PC-9 (cell line): Measurements from ENCODE around the gene GTF2A2. TPM values are rescaled to one million over a fixed set of nuclear protein-coding genes. Genes with fewer than 3 reads are reported as not detected.
A peak's percentile ranks its signal among the peaks of the same experiment; 100 is the strongest.

Source experiments
- Bru-seq: library from RNA; stranded (reverse); fragments of 400-500 nt; gene quantifications from one replicate; lab custom pipeline; 2021; lab: Mats Ljungman, UMichigan
- BruChase-seq, 2 experiments: library from RNA; stranded (reverse); fragments of 400-500 nt; gene quantifications; one replicate each; lab custom pipeline; 2021; lab: Mats Ljungman, UMichigan
- BruUV-seq: library from RNA; stranded (reverse); fragments of 400-500 nt; replicated peaks from 2 replicates; lab custom pipeline; 2021; lab: Mats Ljungman, UMichigan
- CTCF ChIA-PET: fragments of 300-600 bp; sonication (Branson Sonifier 250); formaldehyde crosslinking; loops from one replicate; lab custom pipeline; 2022; ENCODE audit warnings: antibody characterized with exemption; lab: Charles Lee
- POLR2A ChIA-PET: fragments of 300-600 bp; sonication (Branson Sonifier 250); formaldehyde crosslinking; loops from one replicate; lab custom pipeline; 2022; ENCODE audit warnings: antibody characterized with exemption; ENCODE audit not compliant: unreplicated experiment; lab: Charles Lee
- DNase-seq, 2 experiments: peaks; one replicate each; pipeline versions ENCODE4 v3.0.0 to v3.0.0-alpha.2; 2015 to 2022; ENCODE audit warnings: mixed read lengths in 1 of 2
- H2AFZ ChIP-seq: fragments of 200-600 bp; sonication (generic); 2 replicates; pipeline ENCODE4 v1.8.1; 2017; ENCODE audit warnings: antibody characterized with exemption
- H3F3A ChIP-seq: fragments of 200-600 bp; sonication (generic); 2 replicates; pipeline ENCODE4 v1.8.1; 2017; ENCODE audit warnings: antibody characterized with exemption, mild to moderate bottlenecking, low read depth; ENCODE audit not compliant: insufficient read depth
- H3K27ac ChIP-seq: fragments of 200-600 bp; sonication (generic); 2 replicates; pipeline ENCODE4 v1.6.1; 2016; ENCODE audit warnings: mixed run types
- H3K27me3 ChIP-seq: fragments of 200-600 bp; sonication (generic); 2 replicates; pipeline ENCODE4 v1.6.1; 2016; ENCODE audit warnings: low read depth, mixed run types; ENCODE audit not compliant: insufficient read depth
- H3K36me3 ChIP-seq: fragments of 200-600 bp; sonication (generic); 2 replicates; pipeline ENCODE4 v1.6.1; 2016; ENCODE audit warnings: low read depth, mixed run types
- H3K4me1 ChIP-seq: fragments of 200-600 bp; sonication (generic); replicated peaks from 2 replicates; pipeline ENCODE4 v1.6.1; 2016; ENCODE audit warnings: mixed run types; ENCODE audit not compliant: insufficient read depth
- H3K4me2 ChIP-seq: fragments of 200-600 bp; sonication (generic); 2 replicates; pipeline ENCODE4 v1.6.1; 2017; ENCODE audit warnings: mixed run types
- H3K4me3 ChIP-seq: fragments of 200-600 bp; sonication (generic); 2 replicates; pipeline ENCODE4 v1.6.1; 2016; ENCODE audit warnings: mixed run types
- H3K79me2 ChIP-seq: fragments of 200-600 bp; sonication (generic); 2 replicates; pipeline ENCODE4 v1.6.1; 2017; ENCODE audit warnings: low read depth, mixed run types
- H3K9me2 ChIP-seq: fragments of 200-600 bp; sonication (generic); 2 replicates; pipeline ENCODE4 v1.8.1; 2017; ENCODE audit warnings: mild to moderate bottlenecking; ENCODE audit not compliant: insufficient read depth
- H3K9me3 ChIP-seq: fragments of 200-600 bp; sonication (generic); 2 replicates; pipeline ENCODE4 v1.8.1; 2016; ENCODE audit warnings: low read depth; ENCODE audit not compliant: insufficient read depth
- H4K20me1 ChIP-seq: fragments of 200-600 bp; sonication (generic); 2 replicates; pipeline ENCODE4 v1.8.1; 2017; ENCODE audit not compliant: insufficient read depth
- EZH2 ChIP-seq: fragments of 200-600 bp; sonication (generic); IDR thresholded peaks from 2 replicates; pipeline ENCODE4 v1.8.0; 2017; ENCODE audit warnings: antibody characterized with exemption, low read depth
- intact Hi-C: fragments of 100-400 bp; cut with micrococcal nuclease; formaldehyde crosslinking; loops from one replicate; pipeline ENCODE4 v1.10.0; 2022; ENCODE audit not compliant: unreplicated experiment
- long read RNA-seq: library from polyadenylated mRNA; stranded (forward); transcript quantifications from one replicate; pipeline ENCODE4 v2.0.0, GENCODE V29; 2022
- total RNA-seq: library from RNA; stranded (reverse); gene quantifications from 2 replicates; pipeline ENCODE4 v1.2.3, GENCODE V29; 2021
- TF ChIP-seq, protein P1 (sequence below): fragments of 200-600 bp; sonication (generic); conservative IDR thresholded peaks from 2 replicates; pipeline ENCODE4 v1.6.1; 2017; ENCODE audit warnings: mixed run types, antibody characterized with exemption, mild to moderate bottlenecking, moderate library complexity

The GTF2A2 gene
- total RNA-seq (80.8 and 111 TPM in 2 replicates), Bru-seq, nascent RNA (percentile 88 among the genes with signal in this experiment), BruChase-seq, experiment 1, labeled RNA remaining after a 2-hour chase (percentile 83 among the genes with signal in this experiment), BruChase-seq, experiment 2, labeled RNA remaining after a 6-hour chase (percentile 93 among the genes with signal in this experiment)
- long read RNA-seq, transcript GTF2A2-201 (3 exons, 518 nt): minor isoform, 7 of 168 reads
- long read RNA-seq, transcript GTF2A2-202 (5 exons, 1,582 nt): major isoform, 153 of 168 reads
- long read RNA-seq, partial matches to known transcripts: 0 of 168 reads
- long read RNA-seq, other reads (novel, unspliced or antisense): 5 of 168 reads

GRCh38 chr15:59656897-59657634 lies at the start of gene GTF2A2:
GTF2A2 (minus strand) TSS chr15:59657515; CDS start chr15:59652277, 5,238 bp downstream.
- Histone ChIP-seq H3K27me3 (no peaks in the 10 kb centered on the region), H3K36me3 (peaks cover 6% of the 10 kb centered on the region), H4K20me1 (no peaks in the 10 kb centered on the region), H3F3A (peaks cover 15% of the 10 kb centered on the region; the same call in 1 of the 2 replicates), H2AFZ (peak within 1 kb of the TSS; percentile 78), H3K9me3 (no peaks in the 10 kb centered on the region), H3K4me3 (peak within 1 kb of the TSS; percentile 96), H3K4me1 (peaks cover 14% of the 10 kb centered on the region), H3K27ac (peak within 1 kb of the TSS; percentile 37), H3K79me2 (peaks cover 44% of the 10 kb centered on the region), H3K9me2 (no peaks in the 10 kb centered on the region), H3K4me2 (peak within 1 kb of the TSS; percentile 82)
- no peak for TF ChIP-seq EZH2
- TF ChIP-seq, protein P1, sequence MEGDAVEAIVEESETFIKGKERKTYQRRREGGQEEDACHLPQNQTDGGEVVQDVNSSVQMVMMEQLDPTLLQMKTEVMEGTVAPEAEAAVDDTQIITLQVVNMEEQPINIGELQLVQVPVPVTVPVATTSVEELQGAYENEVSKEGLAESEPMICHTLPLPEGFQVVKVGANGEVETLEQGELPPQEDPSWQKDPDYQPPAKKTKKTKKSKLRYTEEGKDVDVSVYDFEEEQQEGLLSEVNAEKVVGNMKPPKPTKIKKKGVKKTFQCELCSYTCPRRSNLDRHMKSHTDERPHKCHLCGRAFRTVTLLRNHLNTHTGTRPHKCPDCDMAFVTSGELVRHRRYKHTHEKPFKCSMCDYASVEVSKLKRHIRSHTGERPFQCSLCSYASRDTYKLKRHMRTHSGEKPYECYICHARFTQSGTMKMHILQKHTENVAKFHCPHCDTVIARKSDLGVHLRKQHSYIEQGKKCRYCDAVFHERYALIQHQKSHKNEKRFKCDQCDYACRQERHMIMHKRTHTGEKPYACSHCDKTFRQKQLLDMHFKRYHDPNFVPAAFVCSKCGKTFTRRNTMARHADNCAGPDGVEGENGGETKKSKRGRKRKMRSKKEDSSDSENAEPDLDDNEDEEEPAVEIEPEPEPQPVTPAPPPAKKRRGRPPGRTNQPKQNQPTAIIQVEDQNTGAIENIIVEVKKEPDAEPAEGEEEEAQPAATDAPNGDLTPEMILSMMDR: no peak
- DNase-seq: peak; percentile 84 to 93
- POLR2A ChIA-PET: interaction anchor here (0.6 to 0.7 kb wide), 3 partner anchors 8 to 1261 kb away, joined by 3 to 8 read pairs (median 6); no protein-coding TSS in a partner anchor
- BruUV-seq: TSS peak; percentile 80
- intact Hi-C loops: no loop called here
- CTCF ChIA-PET: no interaction called here

DNA sequence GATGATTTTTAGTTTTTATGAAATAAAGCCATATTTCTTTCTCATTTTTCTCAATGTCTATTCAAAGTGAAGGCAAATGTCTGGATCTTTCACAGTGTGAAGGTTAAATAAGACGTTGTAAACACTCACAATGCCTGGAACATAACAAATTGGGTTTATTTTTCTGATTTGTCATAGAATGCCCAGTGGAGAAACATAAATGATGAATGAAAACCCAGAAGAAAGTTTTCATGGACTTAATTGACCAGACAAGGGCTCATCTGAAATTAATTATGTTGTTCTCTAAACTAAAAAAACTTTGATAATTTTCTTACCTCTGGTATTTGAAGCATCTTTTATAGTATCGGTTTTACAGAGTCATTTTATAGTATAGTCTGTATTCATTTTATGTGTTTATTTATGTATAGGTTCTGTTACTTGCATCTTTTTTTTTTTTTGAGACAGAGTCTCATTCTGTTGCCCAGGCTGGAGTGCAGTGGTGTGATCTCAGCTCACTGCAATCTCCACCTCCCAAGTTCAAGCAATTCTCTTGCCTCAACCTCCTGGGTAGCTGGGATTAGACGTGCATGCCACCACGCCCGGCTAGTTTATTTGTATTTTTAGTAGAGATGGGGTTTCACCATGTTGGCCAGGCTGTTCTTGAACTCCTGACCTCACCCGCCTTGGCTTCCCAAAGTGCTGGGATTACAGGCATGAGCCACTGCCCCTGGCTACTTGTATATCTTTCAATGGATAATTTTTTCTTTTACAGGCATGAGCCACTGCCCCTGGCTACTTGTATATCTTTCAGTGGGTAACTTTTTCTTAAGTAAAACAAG lies 46.9 kb upstream of the GTF2A2 start:
- DNase-seq: no peak
- intact Hi-C loops: no loop called here
- Histone ChIP-seq H3K9me2 (no peaks in the 10 kb centered on the region), H3K27ac (no peak overlapping the region), H3K4me2 (no peak overlapping the region), H3K4me3 (no peak overlapping the region), H3K36me3 (no peaks in the 10 kb centered on the region), H3K27me3 (no peaks in the 10 kb centered on the region), H4K20me1 (no peaks in the 10 kb centered on the region), H2AFZ (no peak overlapping the region), H3K79me2 (no peaks in the 10 kb centered on the region), H3K9me3 (no peaks in the 10 kb centered on the region), H3K4me1 (peaks cover 12% of the 10 kb centered on the region), H3F3A (no peaks in the 10 kb centered on the region; the same call in 1 of the 2 replicates)
- ChIA-PET CTCF (no interaction called here), POLR2A (no interaction called here)
- no TSS peak for BruUV-seq
- no peak for TF ChIP-seq EZH2
- TF ChIP-seq, protein P1: no peak

- BruUV-seq: no TSS peak
- peaks cover 12% of the 10 kb centered on the region for H3K4me1 ChIP-seq
- intact Hi-C loops: no loop called here
Measured at GRCh38 chr15:59702351-59702750, 45.0 kb upstream of the GTF2A2 start.

More at GRCh38 chr15:59702351-59702750, 45.0 kb upstream of the GTF2A2 start:
- no peak for TF ChIP-seq EZH2
- DNase-seq: no peak
- H3K9me3 ChIP-seq: no peaks in the 10 kb centered on the region
- no peak overlapping the region for H3K4me3 ChIP-seq
- no peaks in the 10 kb centered on the region for H3K27me3 ChIP-seq
- H3K36me3 ChIP-seq: no peaks in the 10 kb centered on the region
- no peaks in the 10 kb centered on the region; the same call in 1 of the 2 replicates for H3F3A ChIP-seq
- no peaks in the 10 kb centered on the region for H3K79me2 ChIP-seq
- ChIA-PET POLR2A (no interaction called here), CTCF (no interaction called here)
- no peaks in the 10 kb centered on the region for H3K9me2 ChIP-seq
- H3K27ac ChIP-seq: no peak overlapping the region
- H4K20me1 ChIP-seq: no peaks in the 10 kb centered on the region
- no peak overlapping the region for H3K4me2 ChIP-seq
- H2AFZ ChIP-seq: no peak overlapping the region
